ENCODE data around the gene DNAH17. TPM values are rescaled to one million over a fixed set of nuclear protein-coding genes. Genes with fewer than 3 reads are reported as not detected.
A peak's percentile ranks its signal among the peaks of the same experiment; 100 is the strongest.

DNAH17 gene
- total RNA-seq, 1 experiment from 2014 or later: 0.05 TPM

DNA sequence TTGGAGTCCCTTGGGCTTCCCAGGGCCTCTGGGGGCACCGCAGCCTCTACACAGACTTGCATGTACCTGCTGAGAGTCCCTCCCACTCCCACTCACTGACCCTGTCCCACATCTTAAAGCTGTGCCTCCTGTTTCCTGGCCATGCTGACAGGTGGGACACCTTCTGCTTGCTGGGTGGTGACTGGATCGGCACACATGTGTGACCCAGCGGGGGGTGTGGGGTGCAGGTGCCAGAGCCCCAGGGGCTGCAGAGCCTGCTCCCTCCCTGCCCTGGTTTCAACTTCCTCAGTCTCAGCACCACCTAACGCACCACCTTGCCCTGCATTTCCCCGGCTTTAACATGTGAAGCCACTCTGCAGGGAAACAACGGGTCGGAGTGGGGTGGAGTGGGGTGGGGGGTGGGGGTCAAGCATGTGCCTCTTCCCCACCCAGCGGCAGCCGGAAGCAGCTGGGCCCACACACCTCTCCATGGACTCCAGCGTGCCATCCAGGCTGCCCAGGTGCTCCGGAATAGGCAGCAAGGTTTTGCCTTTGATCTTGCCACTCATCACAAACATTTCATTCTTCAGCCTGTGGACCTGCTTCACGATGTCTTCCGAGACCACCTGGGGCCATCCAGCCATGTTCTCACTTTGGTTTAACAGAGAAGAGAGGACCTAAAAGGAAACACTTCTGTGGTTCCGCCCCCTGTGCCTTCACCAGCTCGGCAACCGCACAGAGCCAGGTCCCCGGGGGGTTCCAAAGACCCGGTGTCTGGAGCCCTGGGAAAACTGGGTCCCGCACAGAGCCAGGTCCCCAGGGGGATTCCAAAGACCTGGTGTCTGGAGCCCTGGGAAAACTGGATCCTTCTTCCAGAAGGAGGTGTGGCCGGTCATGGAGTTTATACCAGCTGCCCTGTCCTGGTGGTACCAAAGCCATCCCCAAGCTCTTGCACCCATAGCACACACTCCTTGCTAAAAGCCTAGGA is 4.7 kb downstream of the DNAH17 start:
- no peak for DNase-seq (ENCODE audit: low read depth)

DNA sequence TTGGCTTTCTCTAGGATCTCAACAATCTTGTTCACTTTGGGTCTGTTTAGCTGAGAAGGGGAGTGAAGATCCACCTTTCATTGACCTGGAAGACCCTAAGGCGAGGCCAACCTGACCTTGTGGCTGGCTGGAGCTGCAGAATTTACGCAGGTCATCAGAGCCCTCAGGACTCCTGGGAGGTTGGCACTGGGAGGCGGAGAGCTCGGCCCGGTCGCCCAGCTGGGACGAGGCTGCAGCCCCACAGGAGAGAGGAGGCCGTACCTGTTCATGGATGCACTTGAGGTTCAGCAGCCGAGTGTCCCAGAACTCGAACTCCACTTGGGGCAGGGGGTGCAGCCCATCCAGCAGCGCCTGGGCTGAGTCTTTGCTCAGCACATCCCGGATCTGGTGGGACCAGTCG is 5.9 kb downstream of the DNAH17 start:
- DNase-seq (ENCODE audit: low read depth): no peak

DNA sequence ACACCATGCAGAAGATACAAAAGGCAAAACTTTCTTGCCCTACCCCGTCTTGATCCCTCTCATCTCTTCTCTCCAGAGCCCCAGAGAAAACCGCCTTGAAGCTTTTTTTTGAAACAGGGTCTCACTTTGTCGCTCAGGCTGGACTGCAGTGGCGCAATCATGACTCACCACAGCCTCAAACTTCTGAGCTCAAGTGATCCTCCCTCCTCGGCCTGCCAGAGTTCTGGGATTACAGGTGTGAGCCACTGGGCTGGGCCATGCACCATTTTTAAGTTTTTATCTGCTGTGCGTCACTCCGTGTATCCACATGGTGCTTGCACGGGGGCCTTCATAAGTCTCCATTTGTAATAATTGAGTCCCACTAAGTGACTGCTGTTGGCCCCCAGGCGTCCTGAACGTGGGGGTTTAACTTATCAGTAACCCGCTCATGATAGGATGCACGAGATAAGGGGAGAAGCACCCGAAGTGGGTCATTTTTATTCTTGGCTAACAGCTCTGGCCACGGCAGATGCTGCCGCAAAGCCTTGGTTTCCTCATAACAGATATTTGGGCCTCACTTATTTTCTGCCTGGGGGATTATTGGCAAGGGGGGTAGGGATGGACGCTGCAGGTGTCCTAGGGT is 8.6 kb downstream of the DNAH17 start:
- peak; percentile 62 for DNase-seq (ENCODE audit: low read depth)

- DNase-seq (ENCODE audit: low read depth): no peak
Observed at GRCh38 chr17:78567991-78568390, 9.2 kb downstream of the DNAH17 start.

GRCh38 chr17:78566947-78567346 is 10.2 kb downstream of the DNAH17 start:
- DNase-seq (ENCODE audit: low read depth): no peak

DNA sequence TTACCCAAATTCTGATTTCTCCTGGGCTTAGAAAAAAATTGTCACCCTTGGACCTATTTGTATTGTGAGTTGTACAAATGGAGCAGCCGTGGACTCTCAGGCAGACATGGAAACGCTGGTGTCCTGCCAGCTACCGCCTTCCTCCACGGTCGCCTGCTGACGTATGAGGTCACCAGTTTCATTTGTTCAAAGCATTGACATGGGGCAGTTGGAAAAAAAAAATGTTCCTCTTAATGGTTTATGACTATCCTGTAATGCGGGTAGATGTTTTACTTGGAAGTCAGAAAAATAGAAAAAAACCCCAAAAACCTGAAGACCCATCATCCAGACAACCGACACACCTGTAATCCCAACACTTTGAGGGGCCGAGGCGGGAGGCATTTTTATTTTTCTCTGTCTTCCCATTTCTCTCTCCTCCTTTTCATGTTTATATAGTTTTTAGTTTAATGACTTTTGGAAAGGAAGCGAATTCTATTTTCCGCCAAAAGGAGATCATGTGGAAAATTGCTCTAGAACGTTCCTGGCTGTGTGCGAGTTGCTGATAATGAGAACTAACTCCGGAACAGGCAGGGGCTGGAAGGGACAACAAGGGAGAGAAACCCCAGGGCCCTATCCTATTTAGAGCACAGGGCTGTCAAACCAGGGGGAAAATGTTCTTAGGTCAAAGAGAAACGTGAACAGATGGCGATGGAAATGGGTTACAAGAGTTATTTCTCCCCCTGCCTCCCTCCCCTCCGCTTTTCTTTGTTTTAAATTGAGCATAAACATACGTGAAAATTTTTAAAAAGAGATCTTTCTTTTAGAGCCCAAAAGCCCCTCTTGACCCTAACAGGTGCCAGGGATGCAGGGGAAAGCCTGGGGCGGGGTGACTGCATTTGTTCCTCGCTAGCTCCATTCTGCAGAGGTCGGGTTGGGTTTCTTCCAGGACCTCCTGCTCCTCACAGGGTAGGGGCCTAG is 13.7 kb downstream of the DNAH17 start:
- peak; percentile 31 for DNase-seq (ENCODE audit: low read depth)

- no peak for DNase-seq (ENCODE audit: low read depth)
Observed at GRCh38 chr17:78562734-78563133, 14.5 kb downstream of the DNAH17 start.

DNA sequence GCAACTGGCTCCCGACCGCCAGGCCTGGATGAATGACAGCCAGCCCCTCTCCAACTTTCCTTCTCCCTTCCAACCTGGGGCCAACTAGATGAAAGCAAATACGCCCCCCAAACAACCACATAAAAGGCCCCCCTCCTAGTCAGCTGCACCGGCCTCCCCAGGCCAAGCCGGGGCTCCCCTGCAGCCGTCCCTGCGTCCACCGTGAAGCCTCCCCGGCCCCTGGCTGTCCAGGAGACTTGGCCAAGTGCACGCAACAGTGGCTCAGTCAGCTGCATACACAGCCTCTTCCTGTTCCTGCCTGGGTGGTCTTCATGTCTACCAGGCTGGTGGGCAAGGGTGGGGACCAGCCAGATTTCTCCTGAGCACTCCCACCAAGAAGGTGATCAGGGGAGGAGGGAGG is 16.0 kb downstream of the DNAH17 start:
- DNase-seq (ENCODE audit: low read depth): no peak

GRCh38 chr17:78560731-78561130 is 16.5 kb downstream of the DNAH17 start:
- no peak for DNase-seq (ENCODE audit: low read depth)

DNA sequence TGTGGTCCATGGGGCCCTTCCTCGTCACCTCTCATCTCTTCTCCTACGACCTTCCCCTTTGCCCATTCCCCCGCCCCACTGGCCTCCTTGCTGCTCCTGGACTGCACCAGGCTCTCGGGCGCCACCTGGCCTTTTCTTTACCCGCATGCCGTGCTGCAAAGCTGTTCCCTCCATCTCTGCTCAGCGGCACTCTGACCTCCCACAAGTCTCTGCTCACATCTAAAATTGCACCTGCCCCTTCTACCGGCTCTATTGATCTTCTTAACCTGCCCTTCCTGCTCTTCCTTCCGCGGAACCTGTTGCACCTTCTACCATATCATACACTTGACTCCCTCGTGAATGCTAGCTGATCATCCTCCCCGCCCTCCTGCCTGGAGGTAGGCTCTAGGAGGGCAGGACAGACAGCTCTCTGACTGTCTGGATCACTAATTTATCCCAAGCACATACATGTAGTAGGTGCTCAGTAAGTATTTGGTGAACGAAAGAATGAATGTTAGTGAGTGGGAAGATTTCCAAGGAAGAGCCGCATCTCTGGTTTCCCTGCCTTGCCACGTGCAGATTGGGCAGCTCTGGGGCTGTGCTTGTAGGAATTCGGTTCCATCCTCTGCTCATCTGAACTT is 17.3 kb downstream of the DNAH17 start:
- no peak for DNase-seq (ENCODE audit: low read depth)

DNA sequence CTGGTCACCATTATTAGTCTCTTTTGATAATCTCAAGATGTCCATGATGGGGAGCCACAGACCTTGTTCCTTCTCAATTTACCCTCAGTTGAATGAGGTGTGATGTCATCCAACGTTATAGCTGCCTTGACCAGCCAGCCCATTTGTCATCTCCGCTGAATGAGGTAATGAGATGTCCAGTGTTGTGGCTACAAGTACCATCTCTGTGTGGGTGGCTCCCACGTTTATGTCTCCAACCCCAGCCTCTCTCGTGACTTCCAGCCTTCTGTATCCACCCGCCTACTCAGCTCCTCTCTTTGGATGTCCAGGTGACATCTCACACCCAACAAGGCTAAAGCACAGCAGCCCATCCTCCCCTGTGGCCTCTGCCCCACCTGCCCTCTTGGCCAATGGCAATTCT is 18.2 kb downstream of the DNAH17 start:
- DNase-seq (ENCODE audit: low read depth): no peak

DNA sequence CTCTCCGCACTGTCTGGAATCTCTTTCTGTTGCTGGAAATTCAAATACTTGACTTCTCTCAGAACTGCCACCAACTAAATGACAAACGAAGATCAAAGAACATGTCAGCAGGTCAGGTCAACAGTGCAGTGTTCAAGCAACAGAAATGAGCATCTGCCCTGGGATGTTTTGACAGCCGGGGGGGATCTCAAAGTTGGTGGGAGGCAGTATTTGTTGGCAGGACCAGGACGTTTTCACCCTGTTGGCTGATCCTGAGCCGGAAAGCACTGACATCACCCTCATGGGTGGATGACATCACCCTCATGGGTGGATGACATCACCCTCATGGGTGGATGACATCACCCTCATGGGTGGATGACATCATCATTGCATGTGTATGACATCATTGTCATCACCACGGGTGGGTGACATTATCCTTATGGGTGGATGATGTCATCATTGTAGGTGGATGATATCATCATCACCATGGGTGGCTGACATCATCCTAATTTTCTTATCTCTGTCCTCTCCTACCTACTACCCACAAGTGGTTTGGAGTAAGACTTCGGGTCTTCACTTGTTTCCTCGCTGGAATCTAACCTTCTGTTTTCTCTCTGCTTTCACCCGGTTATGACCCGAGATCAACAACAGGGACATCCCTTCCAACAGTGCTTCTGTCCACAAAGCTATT is 18.9 kb downstream of the DNAH17 start:
- DNase-seq (ENCODE audit: low read depth): peak; percentile 9

GRCh38 chr17:78557598-78558039 is 19.6 kb downstream of the DNAH17 start:
- peak; percentile 70 for DNase-seq (ENCODE audit: low read depth)

- DNase-seq (ENCODE audit: low read depth): no peak
Observed at GRCh38 chr17:78556812-78557211, 20.4 kb downstream of the DNAH17 start.

GRCh38 chr17:78555746-78556401 is 21.3 kb downstream of the DNAH17 start:
- no peak for DNase-seq (ENCODE audit: low read depth)

- DNase-seq (ENCODE audit: low read depth): no peak
Observed at GRCh38 chr17:78550464-78550863, 26.7 kb downstream of the DNAH17 start.

GRCh38 chr17:78548725-78549124 is 28.5 kb downstream of the DNAH17 start:
- no peak for DNase-seq (ENCODE audit: low read depth)

- DNase-seq (ENCODE audit: low read depth): no peak
Observed at GRCh38 chr17:78547035-78547434, 30.2 kb downstream of the DNAH17 start.

DNA sequence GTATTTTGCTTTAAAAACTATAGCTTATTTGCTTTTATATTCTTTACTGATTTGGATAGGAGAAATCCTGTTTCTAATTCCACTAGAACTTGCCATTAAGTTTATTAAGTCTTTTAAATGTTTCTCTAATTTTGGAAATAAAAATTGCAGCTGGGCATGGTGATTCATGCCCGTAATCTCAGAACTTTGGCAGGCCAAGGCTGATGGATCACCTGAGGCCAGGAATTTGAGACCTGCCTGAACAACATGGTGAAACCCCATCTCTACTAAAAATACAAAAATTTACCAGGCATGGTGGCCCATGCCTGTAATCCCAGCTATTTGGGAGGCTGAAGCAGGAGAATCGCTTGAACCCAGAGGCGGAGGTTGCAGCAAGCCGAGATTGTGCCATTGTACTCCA is 30.7 kb downstream of the DNAH17 start:
- no peak for DNase-seq (ENCODE audit: low read depth)

All from M059J (cell line).